H9 (cell line): ENCODE data around the gene MAP3K5. TPM values are rescaled to one million over a fixed set of nuclear protein-coding genes. Genes with fewer than 3 reads are reported as not detected.

Experiments
- DNase-seq: peaks from one replicate; pipeline ENCODE4 v3.0.0-alpha.2; 2017
- H2AFZ ChIP-seq: one replicate; pipeline ENCODE4 v1.6.1; 2013; ENCODE audit warnings: mild to moderate bottlenecking, low read length, control low read depth, moderate library complexity
- H2AK5ac ChIP-seq: 2 replicates; pipeline ENCODE4 v1.6.1; 2013; ENCODE audit warnings: low read length, control low read depth, mixed read lengths; ENCODE audit not compliant: insufficient read length
- H2BK120ac ChIP-seq: one replicate; pipeline ENCODE4 v1.6.1; 2013; ENCODE audit warnings: low read depth, mild to moderate bottlenecking, low read length, control low read depth, inconsistent platforms; ENCODE audit not compliant: poor library complexity, severe bottlenecking
- H2BK12ac ChIP-seq: 2 replicates; pipeline ENCODE4 v1.6.1; 2013; ENCODE audit warnings: low read length, control low read depth, mixed read lengths, low read depth; ENCODE audit not compliant: insufficient read length
- H2BK15ac ChIP-seq: 2 replicates; pipeline ENCODE4 v1.6.1; 2013; ENCODE audit warnings: low read depth, low read length, control low read depth
- H2BK20ac ChIP-seq: one replicate; pipeline ENCODE4 v1.6.1; 2013; ENCODE audit warnings: low read depth, mild to moderate bottlenecking, low read length, control low read depth, inconsistent platforms; ENCODE audit not compliant: poor library complexity, severe bottlenecking
- H2BK5ac ChIP-seq: 2 replicates; pipeline ENCODE4 v1.6.1; 2013; ENCODE audit warnings: low read length, control low read depth, mixed read lengths; ENCODE audit not compliant: insufficient read length
- H3K14ac ChIP-seq: 2 replicates; pipeline ENCODE4 v1.6.1; 2013; ENCODE audit warnings: low read length, control low read depth; ENCODE audit not compliant: insufficient read depth
- H3K18ac ChIP-seq: 2 replicates; pipeline ENCODE4 v1.6.1; 2013; ENCODE audit warnings: low read depth, mild to moderate bottlenecking, mixed read lengths, low read length, control low read depth; ENCODE audit not compliant: insufficient read length
- H3K23ac ChIP-seq: 2 replicates; pipeline ENCODE4 v1.6.1; 2013; ENCODE audit warnings: low read length, control low read depth, mixed read lengths, low read depth; ENCODE audit not compliant: insufficient read length
- H3K23me2 ChIP-seq: 2 replicates; pipeline ENCODE4 v1.6.1; 2013; ENCODE audit warnings: low read depth, mild to moderate bottlenecking, mixed read lengths, low read length, control low read depth; ENCODE audit not compliant: insufficient read length, poor library complexity, severe bottlenecking
- H3K27ac ChIP-seq: 2 replicates; pipeline ENCODE4 v1.5.1; 2013; ENCODE audit warnings: low read length, control low read depth, mixed read lengths, low read depth; ENCODE audit not compliant: insufficient read length
- H3K27me3 ChIP-seq: 2 replicates; pipeline ENCODE4 v1.6.1; 2013; ENCODE audit warnings: low read length, control low read depth, inconsistent platforms; ENCODE audit not compliant: insufficient read depth
- H3K4ac ChIP-seq: 2 replicates; pipeline ENCODE4 v1.6.1; 2013; ENCODE audit warnings: low read depth, mild to moderate bottlenecking, control low read depth, inconsistent platforms, low read length, moderate library complexity
- H3K4me1 ChIP-seq: 2 replicates; pipeline ENCODE4 v1.6.1; 2013; ENCODE audit warnings: low read length, control low read depth, inconsistent platforms; ENCODE audit not compliant: insufficient read depth
- H3K4me2 ChIP-seq: 2 replicates; pipeline ENCODE4 v1.6.1; 2013; ENCODE audit warnings: low read length, control low read depth, mixed read lengths; ENCODE audit not compliant: insufficient read length, insufficient read depth
- H3K56ac ChIP-seq: 2 replicates; pipeline ENCODE4 v1.6.1; 2013; ENCODE audit warnings: low read depth, mild to moderate bottlenecking, mixed read lengths, low read length, control low read depth; ENCODE audit not compliant: insufficient read length
- H3K79me1 ChIP-seq: 2 replicates; pipeline ENCODE4 v1.6.1; 2013; ENCODE audit warnings: low read depth, mild to moderate bottlenecking, moderate library complexity, low read length, control low read depth, inconsistent platforms; ENCODE audit not compliant: insufficient read depth, poor library complexity, severe bottlenecking
- H3K79me2 ChIP-seq: 2 replicates; pipeline ENCODE4 v1.6.1; 2013; ENCODE audit warnings: low read length, control low read depth, inconsistent platforms; ENCODE audit not compliant: insufficient read depth
- H3K9ac ChIP-seq: 2 replicates; pipeline ENCODE4 v1.6.1; 2013; ENCODE audit warnings: low read length, control low read depth, mixed read lengths; ENCODE audit not compliant: insufficient read length; ENCODE audit errors: extremely low read depth
- H3K9me3 ChIP-seq: one replicate; pipeline ENCODE4 v1.6.1; 2013; ENCODE audit warnings: low read depth, low read length, inconsistent platforms; ENCODE audit not compliant: control insufficient read depth
- H3T11ph ChIP-seq: one replicate; pipeline ENCODE4 v1.6.1; 2013; ENCODE audit warnings: mild to moderate bottlenecking, low read length, control low read depth, inconsistent platforms
- H4K20me1 ChIP-seq: one replicate; pipeline ENCODE4 v1.6.1; 2013; ENCODE audit not compliant: control insufficient read depth, insufficient read length, insufficient read depth
- H4K5ac ChIP-seq: 2 replicates; pipeline ENCODE4 v1.6.1; 2013; ENCODE audit warnings: low read depth, mild to moderate bottlenecking, mixed read lengths, low read length, control low read depth; ENCODE audit not compliant: insufficient read length
- H4K8ac ChIP-seq: replicated peaks from 2 replicates; pipeline ENCODE4 v1.6.1; 2013; ENCODE audit warnings: low read length, control low read depth, mixed read lengths, low read depth; ENCODE audit not compliant: insufficient read length
- H4K91ac ChIP-seq: 2 replicates; pipeline ENCODE4 v1.6.1; 2013; ENCODE audit warnings: low read depth, mild to moderate bottlenecking, moderate library complexity, mixed read lengths, low read length, control low read depth; ENCODE audit not compliant: insufficient read length
- H3K27ac Mint-ChIP-seq, 3 experiments: 2 replicates in 2 of 3; 3 replicates in 1 of 3; pipeline ENCODE4 v1.8.0; 2020 to 2021; ENCODE audit warnings: mixed read lengths in 3 of 3, mild to moderate bottlenecking in 1 of 3, moderate library complexity in 1 of 3
- H3K27me3 Mint-ChIP-seq: 2 replicates; pipeline ENCODE4 v1.8.0; 2021; ENCODE audit warnings: low read depth, mild to moderate bottlenecking, moderate library complexity, mixed read lengths
- H3K36me3 Mint-ChIP-seq, 3 experiments: 2 replicates in 2 of 3; 3 replicates in 1 of 3; pipeline ENCODE4 v1.8.0; 2020 to 2021; ENCODE audit warnings: low read depth in 3 of 3, mixed read lengths in 3 of 3; ENCODE audit not compliant: insufficient read depth in 1 of 3
- H3K4me1 Mint-ChIP-seq, 2 experiments: 2 replicates each; pipeline ENCODE4 v1.8.0; 2020; ENCODE audit warnings: mixed read lengths in 2 of 2
- H3K4me3 Mint-ChIP-seq, 2 experiments: 2 replicates in 1 of 2; 3 replicates in 1 of 2; pipeline ENCODE4 v1.8.0; 2020 to 2021; ENCODE audit warnings: mild to moderate bottlenecking in 2 of 2, mixed read lengths in 2 of 2, moderate library complexity in 1 of 2
- H3K9me3 Mint-ChIP-seq, 2 experiments: 2 replicates in 1 of 2; 3 replicates in 1 of 2; pipeline ENCODE4 v1.8.0; 2020; ENCODE audit warnings: mild to moderate bottlenecking in 2 of 2, mixed read lengths in 2 of 2, moderate library complexity in 1 of 2
- CTCF ChIP-seq: fragments of 200-600 bp; sonication (generic); conservative IDR thresholded peaks from 3 replicates; pipeline ENCODE4 v1.8.0; 2021; ENCODE audit warnings: antibody characterized with exemption, mild to moderate bottlenecking
- WGBS: extraction: QIAGEN DNeasy Blood & Tissue Kit; methylation state at CpG from one replicate; pipeline ENCODE4 v1.1.7; 2013; ENCODE audit warnings: missing lambda C conversion rate, low lambda C conversion rate, mixed read lengths; ENCODE audit not compliant: insufficient read length; ENCODE audit errors: extremely low coverage; 5-methylcytosine and 5-hydroxymethylcytosine counted together
- total RNA-seq: library from RNA; stranded (reverse); gene quantifications from 2 replicates; pipeline ENCODE4 v1.2.1, GENCODE V29; 2021

MAP3K5 gene
- total RNA-seq, 1 experiment from 2014 or later: 1.6 TPM

DNA sequence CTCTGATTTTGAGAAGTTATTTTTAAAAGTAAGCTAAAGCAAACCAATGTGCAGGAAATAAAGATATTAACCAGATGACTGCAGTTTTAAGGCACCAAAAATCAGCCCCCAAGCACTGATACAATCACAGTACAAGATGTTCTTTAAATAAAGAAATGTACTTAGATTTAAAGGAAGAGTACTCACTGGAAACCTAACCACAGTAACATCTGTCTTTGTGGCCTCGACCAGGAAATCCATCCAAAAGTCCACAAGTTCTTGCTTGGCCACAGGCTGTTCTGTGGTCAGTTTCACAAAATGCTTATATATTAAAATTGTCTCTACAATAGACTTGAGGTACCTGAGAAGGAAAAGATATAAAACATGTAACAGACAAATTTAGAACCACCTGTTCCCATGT lies 136.2 kb downstream of the MAP3K5 start:
- Mint-ChIP-seq H3K9me3 (no peaks in the 10 kb centered on the region), H3K27me3 (no peaks in the 10 kb centered on the region), H3K36me3 (no peaks in the 10 kb centered on the region), H3K4me1 (no peaks in the 10 kb centered on the region), H3K4me3 (no peak overlapping the region), H3K27ac (no peak overlapping the region)
- H4K8ac ChIP-seq: no peak overlapping the region
- no peak overlapping the region for H2BK15ac ChIP-seq
- no peak overlapping the region for H3K27ac ChIP-seq
- H3K79me1 ChIP-seq: no peaks in the 10 kb centered on the region
- H2BK12ac ChIP-seq: no peak overlapping the region
- WGBS: no CpG with 5 or more reads among the region's 1 CpG
- TF ChIP-seq CTCF: no peak
- H3K79me2 ChIP-seq: no peaks in the 10 kb centered on the region
- no peak overlapping the region for H4K91ac ChIP-seq
- no peaks in the 10 kb centered on the region for H3K27me3 ChIP-seq
- H3K23ac ChIP-seq: no peak overlapping the region
- H3K18ac ChIP-seq: no peak overlapping the region
- H3K56ac ChIP-seq: no peak overlapping the region
- H3K14ac ChIP-seq: no peak overlapping the region
- no peak for DNase-seq
- H4K5ac ChIP-seq: no peak overlapping the region
- H3K4me1 ChIP-seq: no peaks in the 10 kb centered on the region
- no peak overlapping the region for H2AK5ac ChIP-seq
- no peak overlapping the region for H2AFZ ChIP-seq
- no peak overlapping the region for H2BK5ac ChIP-seq
- H3T11ph ChIP-seq: no peak overlapping the region
- no peak overlapping the region for H3K9ac ChIP-seq
- no peak overlapping the region for H3K4me2 ChIP-seq
- no peak overlapping the region for H3K4ac ChIP-seq
- no peaks in the 10 kb centered on the region for H3K9me3 ChIP-seq
- no peaks in the 10 kb centered on the region for H4K20me1 ChIP-seq
- H2BK20ac ChIP-seq: no peak overlapping the region
- H2BK120ac ChIP-seq: no peak overlapping the region
- H3K23me2 ChIP-seq: no peaks in the 10 kb centered on the region
